ENCODE results near the gene TMCC1. TPM values are rescaled to one million over a fixed set of nuclear protein-coding genes. Genes with fewer than 3 reads are reported as not detected.

The TMCC1 gene
- polyA plus RNA-seq, 1 donor = 16.8 TPM

GRCh38 chr3:129602730-129603560, 290.6 kb downstream of the TMCC1 start:
- no CpG with 5 or more reads among the region's 15 CpGs for WGBS (ENCODE audit: insufficient coverage, low lambda C conversion rate)
- peak overlapping the region; percentile 21 for H3K4me3 ChIP-seq (ENCODE audit: low read length)
- no peak overlapping the region for H3K27ac ChIP-seq (ENCODE audit: low read length)
- H3K27me3 ChIP-seq (ENCODE audit: control insufficient read depth, insufficient read depth, low read length) = peaks cover 35% of the 10 kb centered on the region
- no peaks in the 10 kb centered on the region for H3K36me3 ChIP-seq (ENCODE audit: control insufficient read depth, insufficient read depth, low read length)
- H3K9me3 ChIP-seq (ENCODE audit: control insufficient read depth, low read depth, low read length) = peaks cover 3% of the 10 kb centered on the region
- H3K4me1 ChIP-seq (ENCODE audit: control insufficient read depth, insufficient read depth, low read length) = peaks cover 14% of the 10 kb centered on the region
- no peak for DNase-seq

GRCh38 chr3:129602309-129602708, 291.2 kb downstream of the TMCC1 start:
- H3K27me3 ChIP-seq (ENCODE audit: control insufficient read depth, insufficient read depth, low read length) = peaks cover 28% of the 10 kb centered on the region
- WGBS (ENCODE audit: insufficient coverage, low lambda C conversion rate) = no CpG with 5 or more reads among the region's 11 CpGs
- H3K27ac ChIP-seq (ENCODE audit: low read length) = no peak overlapping the region
- H3K4me1 ChIP-seq (ENCODE audit: control insufficient read depth, insufficient read depth, low read length) = peaks cover 18% of the 10 kb centered on the region
- no peak for DNase-seq
- H3K36me3 ChIP-seq (ENCODE audit: control insufficient read depth, insufficient read depth, low read length) = no peaks in the 10 kb centered on the region
- peaks cover 3% of the 10 kb centered on the region for H3K9me3 ChIP-seq (ENCODE audit: control insufficient read depth, low read depth, low read length)
- H3K4me3 ChIP-seq (ENCODE audit: low read length) = no peak overlapping the region

DNA sequence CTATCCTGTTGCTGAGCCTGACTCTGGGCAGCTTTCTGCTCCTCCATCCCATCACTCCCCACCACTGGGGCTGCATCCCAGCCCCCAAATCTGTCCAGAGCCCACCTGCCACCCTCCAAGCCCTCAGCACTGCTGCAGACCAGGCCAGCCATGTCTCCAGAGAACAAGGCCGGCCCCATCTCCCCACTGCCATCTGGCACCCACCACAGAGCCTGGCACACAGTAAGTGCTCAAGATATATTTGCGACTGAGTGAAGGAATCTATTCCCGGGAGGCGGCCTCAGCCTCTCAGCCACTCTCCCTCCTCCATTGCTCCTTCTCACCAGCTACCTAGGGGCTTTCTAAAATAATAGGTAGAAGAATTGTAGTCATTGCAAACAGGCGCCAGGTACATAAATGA, 291.8 kb downstream of the TMCC1 start:
- peaks cover 3% of the 10 kb centered on the region for H3K9me3 ChIP-seq (ENCODE audit: control insufficient read depth, low read depth, low read length)
- no peak overlapping the region for H3K4me3 ChIP-seq (ENCODE audit: low read length)
- no peak for DNase-seq
- no peak overlapping the region for H3K27ac ChIP-seq (ENCODE audit: low read length)
- no peaks in the 10 kb centered on the region for H3K36me3 ChIP-seq (ENCODE audit: control insufficient read depth, insufficient read depth, low read length)
- WGBS (ENCODE audit: insufficient coverage, low lambda C conversion rate) = no CpG with 5 or more reads among the region's 5 CpGs
- peaks cover 20% of the 10 kb centered on the region for H3K4me1 ChIP-seq (ENCODE audit: control insufficient read depth, insufficient read depth, low read length)
- peaks cover 24% of the 10 kb centered on the region for H3K27me3 ChIP-seq (ENCODE audit: control insufficient read depth, insufficient read depth, low read length)

DNA sequence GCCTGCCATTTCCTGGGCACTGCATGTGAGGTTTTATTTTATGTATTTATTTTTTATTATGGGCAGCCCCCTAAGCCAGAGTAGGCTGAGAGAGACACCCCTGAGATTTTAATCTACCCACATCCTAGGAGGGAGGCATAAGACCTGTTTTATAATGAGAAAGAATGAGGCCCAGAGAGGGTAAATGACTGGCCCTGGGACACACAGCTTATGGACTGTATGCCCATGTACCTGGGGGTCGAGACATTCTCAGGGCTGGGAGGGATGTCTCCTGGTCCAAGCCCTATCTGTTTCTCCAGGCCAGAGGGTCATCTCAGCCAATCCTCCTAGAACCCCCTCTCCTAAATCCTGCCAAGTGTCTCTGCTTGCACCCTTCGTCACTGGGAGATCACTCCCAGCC, 293.2 kb downstream of the TMCC1 start:
- WGBS (ENCODE audit: insufficient coverage, low lambda C conversion rate) = no CpG with 5 or more reads among the region's 2 CpGs
- DNase-seq = no peak
- no peak overlapping the region for H3K4me3 ChIP-seq (ENCODE audit: low read length)
- H3K36me3 ChIP-seq (ENCODE audit: control insufficient read depth, insufficient read depth, low read length) = no peaks in the 10 kb centered on the region
- H3K4me1 ChIP-seq (ENCODE audit: control insufficient read depth, insufficient read depth, low read length) = peaks cover 30% of the 10 kb centered on the region
- H3K27me3 ChIP-seq (ENCODE audit: control insufficient read depth, insufficient read depth, low read length) = peaks cover 14% of the 10 kb centered on the region
- H3K27ac ChIP-seq (ENCODE audit: low read length) = no peak overlapping the region
- H3K9me3 ChIP-seq (ENCODE audit: control insufficient read depth, low read depth, low read length) = no peaks in the 10 kb centered on the region

- peaks cover 9% of the 10 kb centered on the region for H3K27me3 ChIP-seq (ENCODE audit: control insufficient read depth, insufficient read depth, low read length)
- no CpG with 5 or more reads among the region's 5 CpGs for WGBS (ENCODE audit: insufficient coverage, low lambda C conversion rate)
- H3K4me1 ChIP-seq (ENCODE audit: control insufficient read depth, insufficient read depth, low read length) = peaks cover 36% of the 10 kb centered on the region
- no peak overlapping the region for H3K27ac ChIP-seq (ENCODE audit: low read length)
- no peaks in the 10 kb centered on the region for H3K36me3 ChIP-seq (ENCODE audit: control insufficient read depth, insufficient read depth, low read length)
- H3K4me3 ChIP-seq (ENCODE audit: low read length) = no peak overlapping the region
- DNase-seq = no peak
- H3K9me3 ChIP-seq (ENCODE audit: control insufficient read depth, low read depth, low read length) = no peaks in the 10 kb centered on the region
These were observed 293.9 kb downstream of the TMCC1 start for GRCh38 chr3:129599607-129600006.

GRCh38 chr3:129599073-129599472, 294.4 kb downstream of the TMCC1 start:
- no peak for DNase-seq
- Histone ChIP-seq H3K27ac (ENCODE audit: low read length) (no peak overlapping the region), H3K27me3 (ENCODE audit: control insufficient read depth, insufficient read depth, low read length) (peaks cover 5% of the 10 kb centered on the region), H3K36me3 (ENCODE audit: control insufficient read depth, insufficient read depth, low read length) (no peaks in the 10 kb centered on the region), H3K4me1 (ENCODE audit: control insufficient read depth, insufficient read depth, low read length) (peaks cover 41% of the 10 kb centered on the region), H3K9me3 (ENCODE audit: control insufficient read depth, low read depth, low read length) (no peaks in the 10 kb centered on the region), H3K4me3 (ENCODE audit: low read length) (no peak overlapping the region)
- no CpG with 5 or more reads among the region's 19 CpGs for WGBS (ENCODE audit: insufficient coverage, low lambda C conversion rate)

DNA sequence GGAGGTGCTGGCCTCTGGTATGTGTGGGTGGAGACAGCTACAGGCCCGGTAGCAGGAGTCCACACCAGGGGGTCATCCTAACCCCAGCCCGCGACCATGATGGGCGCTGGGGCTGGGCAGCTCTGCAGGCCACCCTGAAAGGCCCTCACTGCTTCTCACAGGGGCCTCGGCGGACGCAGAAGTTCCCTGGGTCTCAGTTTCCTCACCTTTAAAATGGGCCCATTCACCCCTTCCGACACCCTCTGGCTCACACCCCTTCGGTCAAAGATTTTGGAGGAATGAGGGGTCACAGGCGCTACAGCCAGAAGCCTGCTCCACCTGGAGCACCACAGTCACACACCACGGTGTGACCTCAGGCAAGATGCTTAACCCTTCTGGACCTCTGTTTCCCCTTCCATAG, 295.0 kb downstream of the TMCC1 start:
- Histone ChIP-seq H3K4me1 (ENCODE audit: control insufficient read depth, insufficient read depth, low read length) (peaks cover 44% of the 10 kb centered on the region), H3K27me3 (ENCODE audit: control insufficient read depth, insufficient read depth, low read length) (no peaks in the 10 kb centered on the region), H3K4me3 (ENCODE audit: low read length) (no peak overlapping the region), H3K36me3 (ENCODE audit: control insufficient read depth, insufficient read depth, low read length) (no peaks in the 10 kb centered on the region), H3K9me3 (ENCODE audit: control insufficient read depth, low read depth, low read length) (no peaks in the 10 kb centered on the region), H3K27ac (ENCODE audit: low read length) (no peak overlapping the region)
- no peak for DNase-seq
- no CpG with 5 or more reads among the region's 11 CpGs for WGBS (ENCODE audit: insufficient coverage, low lambda C conversion rate)

- Histone ChIP-seq H3K4me1 (ENCODE audit: control insufficient read depth, insufficient read depth, low read length) (peaks cover 49% of the 10 kb centered on the region), H3K9me3 (ENCODE audit: control insufficient read depth, low read depth, low read length) (no peaks in the 10 kb centered on the region), H3K36me3 (ENCODE audit: control insufficient read depth, insufficient read depth, low read length) (no peaks in the 10 kb centered on the region), H3K4me3 (ENCODE audit: low read length) (no peak overlapping the region), H3K27me3 (ENCODE audit: control insufficient read depth, insufficient read depth, low read length) (no peaks in the 10 kb centered on the region), H3K27ac (ENCODE audit: low read length) (no peak overlapping the region)
- no peak for DNase-seq
- no CpG with 5 or more reads among the region's 5 CpGs for WGBS (ENCODE audit: insufficient coverage, low lambda C conversion rate)
These were observed 295.5 kb downstream of the TMCC1 start for GRCh38 chr3:129598000-129598381.

Other genes with a start within 250 kb of the TMCC1 start
- 0.16 TPM for gene TRH, start 81.0 kb upstream of the TMCC1 start, polyA plus RNA-seq
- gene ALG1L2, start 188.1 kb upstream of the TMCC1 start, polyA plus RNA-seq = 0.91 TPM

All from large intestine (tissue), 3 donors.